GM19438 (cell line): ENCODE results near the gene MCL1.
"Not testable (repeated sequence)": the region's sequence is repeated elsewhere in the genome, so short reads cannot be mapped to it uniquely, and the experiment has no call there.

Source experiments
- ATAC-seq: cut with Tn5 transposase; IDR thresholded peaks from one replicate; pipeline ENCODE4 v1.9.1; 2021; ENCODE audit warnings: low read depth; ENCODE audit not compliant: unreplicated experiment

Gene MCL1

GRCh38 chr1:150573648-150574071 lies 5.8 kb downstream of the MCL1 start:
- ATAC-seq, result not testable (repeated sequence)

- no peak for ATAC-seq
These were observed 6.3 kb downstream of the MCL1 start for GRCh38 chr1:150572918-150573647.

GRCh38 chr1:150568594-150568966 lies 10.8 kb downstream of the MCL1 start:
- ATAC-seq, result no peak

- peak; percentile 19 for ATAC-seq
These were observed 11.5 kb downstream of the MCL1 start for GRCh38 chr1:150567717-150568593.

- ATAC-seq, result peak; percentile 24
These were observed 12.1 kb downstream of the MCL1 start for GRCh38 chr1:150567341-150567716.

GRCh38 chr1:150566589-150567340 lies 12.6 kb downstream of the MCL1 start:
- no peak for ATAC-seq

GRCh38 chr1:150565240-150565991 lies 14.0 kb downstream of the MCL1 start:
- not testable (repeated sequence) for ATAC-seq

- ATAC-seq, result no peak
These were observed 15.1 kb downstream of the MCL1 start for GRCh38 chr1:150564051-150564991.

GRCh38 chr1:150563340-150564038 lies 15.9 kb downstream of the MCL1 start:
- no peak for ATAC-seq

- ATAC-seq, result peak; percentile 32
These were observed 16.7 kb downstream of the MCL1 start for GRCh38 chr1:150562446-150563339.

- ATAC-seq, result peak; percentile 35
These were observed 17.4 kb downstream of the MCL1 start for GRCh38 chr1:150561974-150562445.

- ATAC-seq, result peak; percentile 10
These were observed 18.0 kb downstream of the MCL1 start for GRCh38 chr1:150561254-150561973.

- peak; percentile 26 for ATAC-seq
These were observed 18.7 kb downstream of the MCL1 start for GRCh38 chr1:150560576-150561253.

GRCh38 chr1:150560011-150560438 lies 19.4 kb downstream of the MCL1 start:
- ATAC-seq, result no peak

GRCh38 chr1:150559656-150560010 lies 19.8 kb downstream of the MCL1 start:
- no peak for ATAC-seq
